HL-60 (cell line): ENCODE results near the gene FAM20A.

Experiments used
- DNase-seq, 2 experiments: peaks; one replicate each; pipeline ENCODE4 v3.0.0-alpha.2; 2010 to 2020; ENCODE audit warnings: low read depth in 1 of 2, low spot score in 1 of 2
- H3K27ac ChIP-seq: fragments of 250-450 bp; sonication (Bioruptor Pico); replicated peaks from 2 replicates; pipeline ENCODE4 v1.5.1; 2020; ENCODE audit warnings: mild to moderate bottlenecking, moderate library complexity
- H3K27me3 ChIP-seq: fragments of 250-450 bp; sonication (Bioruptor Pico); 2 replicates; pipeline ENCODE4 v1.5.1; 2021; ENCODE audit warnings: mild to moderate bottlenecking, moderate library complexity; ENCODE audit not compliant: insufficient read depth, poor library complexity, severe bottlenecking
- H3K4me3 ChIP-seq: replicated peaks from 2 replicates; pipeline ENCODE4 v1.5.1; 2011; ENCODE audit warnings: mild to moderate bottlenecking, control low read depth, low read length; ENCODE audit not compliant: insufficient read depth
- CTCF ChIP-seq: IDR thresholded peaks from one replicate; pipeline ENCODE4 v1.5.1; 2011; ENCODE audit warnings: low read length, control low read depth, inconsistent platforms; ENCODE audit not compliant: insufficient read depth
- GABPA ChIP-seq: IDR thresholded peaks from 2 replicates; pipeline ENCODE4 v1.6.1; 2012; ENCODE audit warnings: low read depth
- POLR2AphosphoS5 ChIP-seq: IDR thresholded peaks from 2 replicates; pipeline ENCODE4 v1.6.1; 2012; ENCODE audit warnings: low read depth
- REST ChIP-seq: IDR thresholded peaks from 2 replicates; pipeline ENCODE4 v1.6.1; 2012; ENCODE audit warnings: low read depth; ENCODE audit not compliant: insufficient replicate concordance
- SPI1 ChIP-seq: IDR thresholded peaks from 2 replicates; pipeline ENCODE4 v1.6.1; 2012; ENCODE audit warnings: low read depth, mild to moderate bottlenecking, borderline replicate concordance

Gene FAM20A

GRCh38 chr17:68627956-68628575 lies 26.9 kb upstream of the FAM20A start:
- no peaks in the 10 kb centered on the region for H3K27me3 ChIP-seq
- no peak overlapping the region for H3K4me3 ChIP-seq
- DNase-seq: no peak
- TF ChIP-seq CTCF (no peak), SPI1 (no peak), REST (no peak), POLR2AphosphoS5 (no peak), GABPA (no peak)
- H3K27ac ChIP-seq: no peak overlapping the region

GRCh38 chr17:68624381-68624780 lies 23.2 kb upstream of the FAM20A start:
- Histone ChIP-seq H3K27me3 (peaks cover 2% of the 10 kb centered on the region), H3K27ac (no peak overlapping the region), H3K4me3 (no peak overlapping the region)
- TF ChIP-seq REST (no peak), SPI1 (no peak), GABPA (no peak), POLR2AphosphoS5 (no peak), CTCF (no peak)
- DNase-seq: no peak

- Histone ChIP-seq H3K27me3 (peaks cover 2% of the 10 kb centered on the region), H3K27ac (no peak overlapping the region), H3K4me3 (no peak overlapping the region)
- no peak for DNase-seq
- no peak for TF ChIP-seq CTCF
- no peak for TF ChIP-seq SPI1
These were observed 22.6 kb upstream of the FAM20A start for GRCh38 chr17:68623811-68624210.

- TF ChIP-seq GABPA (no peak), POLR2AphosphoS5 (no peak), SPI1 (no peak), REST (no peak), CTCF (no peak)
- Histone ChIP-seq H3K4me3 (no peak overlapping the region), H3K27me3 (peaks cover 2% of the 10 kb centered on the region), H3K27ac (no peak overlapping the region)
- no peak for DNase-seq
These were observed 21.3 kb upstream of the FAM20A start for GRCh38 chr17:68622423-68622822.
